ENCODE measurements around the gene HAGH.
"Not testable (repeated sequence)": the region's sequence is repeated elsewhere in the genome, so short reads cannot be mapped to it uniquely, and the experiment has no call there.

HAGH gene

GRCh38 chr16:1810536-1810935 lies 16.1 kb downstream of the HAGH start:
- DNase-seq (ENCODE audit: low spot score) = no peak
- no peak for FAIRE-seq

GRCh38 chr16:1810106-1810505 lies 16.5 kb downstream of the HAGH start:
- DNase-seq (ENCODE audit: low spot score) (no peak), FAIRE-seq (no peak)

DNA sequence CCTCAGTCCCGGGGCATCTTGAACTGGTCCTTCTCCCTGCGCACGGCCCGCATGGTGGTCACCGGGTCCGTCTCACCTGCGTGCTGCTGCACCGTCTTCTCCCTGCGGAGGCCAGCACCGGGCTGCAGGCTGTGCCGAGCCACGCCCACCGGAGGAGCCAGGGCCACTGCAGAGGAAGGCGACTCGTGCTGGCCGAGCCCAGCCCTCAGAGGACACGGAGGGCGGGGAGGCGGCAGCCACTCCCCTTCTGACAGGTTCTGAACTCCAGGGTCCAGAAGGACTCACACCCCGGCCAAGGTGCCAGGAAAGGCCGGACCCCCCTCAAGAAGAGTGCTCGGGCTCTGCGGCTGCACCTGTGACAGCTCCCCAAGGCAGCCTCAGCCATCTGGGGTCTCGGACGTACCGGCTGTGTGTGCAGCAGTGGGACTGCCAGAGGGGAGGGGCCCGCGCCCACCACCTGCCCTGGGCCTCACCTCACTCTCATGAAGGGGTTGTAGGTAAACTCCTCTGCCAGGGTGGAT lies 17.3 kb downstream of the HAGH start:
- FAIRE-seq = no peak
- DNase-seq (ENCODE audit: low spot score) = no peak

DNA sequence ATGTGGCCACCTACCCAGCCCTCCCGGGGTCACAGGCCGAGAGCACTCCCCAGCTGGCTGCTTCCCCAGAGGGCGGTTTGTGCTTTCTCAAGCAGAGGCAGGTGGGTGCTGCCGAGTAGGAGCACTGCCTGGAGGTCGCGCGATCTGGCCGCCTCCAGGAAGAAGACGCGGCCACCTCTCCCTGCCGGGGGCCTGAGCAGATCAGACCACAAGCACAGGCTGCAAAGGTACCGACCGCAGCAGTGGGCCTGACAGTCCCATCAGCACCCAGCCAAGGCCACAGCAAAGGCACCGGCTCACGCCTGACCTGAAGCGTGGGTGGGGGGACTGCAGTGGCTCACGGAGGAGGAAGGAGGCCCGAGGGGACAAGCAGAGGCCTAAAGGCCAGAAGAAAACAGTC lies 17.9 kb downstream of the HAGH start:
- no peak for FAIRE-seq
- DNase-seq (ENCODE audit: low spot score) = no peak

DNA sequence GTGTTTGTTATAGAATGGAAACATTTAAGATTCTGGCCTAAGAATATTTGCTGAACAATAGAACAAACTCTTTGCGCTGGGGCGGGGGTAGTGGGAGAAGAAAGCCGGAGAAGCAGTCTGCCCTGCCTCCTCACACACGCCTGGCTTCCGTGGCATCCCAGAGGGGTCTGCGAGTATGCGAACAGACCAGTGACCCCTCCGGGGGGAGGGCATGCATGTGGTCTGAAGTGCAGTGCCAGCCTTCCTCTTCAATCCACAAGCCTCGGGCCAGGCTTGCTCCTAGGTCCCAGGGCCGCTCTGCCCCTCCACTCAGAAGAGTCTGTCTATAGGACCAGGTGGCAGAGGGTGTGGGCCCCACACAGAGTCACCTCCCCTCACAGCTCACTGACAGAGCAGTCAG lies 19.0 kb downstream of the HAGH start:
- FAIRE-seq = no peak
- DNase-seq (ENCODE audit: low spot score) = no peak

- FAIRE-seq = no peak
- no peak for DNase-seq (ENCODE audit: low spot score)
These were observed 25.9 kb downstream of the HAGH start for GRCh38 chr16:1800701-1801100.

DNA sequence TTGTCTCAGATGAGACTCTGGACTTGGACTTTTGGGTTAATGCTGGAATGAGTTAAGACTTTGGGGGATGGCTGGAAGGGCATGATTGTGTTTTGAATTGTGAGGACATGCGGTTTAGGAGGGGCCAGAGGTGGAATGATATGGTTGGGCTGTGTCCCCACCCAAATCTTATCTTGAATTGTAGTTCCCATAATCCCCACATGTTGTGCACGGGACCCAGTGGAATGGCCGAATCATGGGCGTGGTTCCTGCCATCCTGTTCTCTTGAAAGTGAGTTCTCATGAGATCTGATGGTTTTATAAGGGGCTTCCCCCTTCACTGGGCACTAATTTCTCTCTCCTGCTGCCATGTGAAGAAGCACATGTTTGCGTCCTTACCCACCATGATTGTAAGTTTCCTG lies 27.4 kb downstream of the HAGH start:
- not testable (repeated sequence) for DNase-seq (ENCODE audit: low spot score); FAIRE-seq

- FAIRE-seq (no peak), DNase-seq (ENCODE audit: low spot score) (no peak)
These were observed 31.5 kb downstream of the HAGH start for GRCh38 chr16:1794908-1795666.

DNA sequence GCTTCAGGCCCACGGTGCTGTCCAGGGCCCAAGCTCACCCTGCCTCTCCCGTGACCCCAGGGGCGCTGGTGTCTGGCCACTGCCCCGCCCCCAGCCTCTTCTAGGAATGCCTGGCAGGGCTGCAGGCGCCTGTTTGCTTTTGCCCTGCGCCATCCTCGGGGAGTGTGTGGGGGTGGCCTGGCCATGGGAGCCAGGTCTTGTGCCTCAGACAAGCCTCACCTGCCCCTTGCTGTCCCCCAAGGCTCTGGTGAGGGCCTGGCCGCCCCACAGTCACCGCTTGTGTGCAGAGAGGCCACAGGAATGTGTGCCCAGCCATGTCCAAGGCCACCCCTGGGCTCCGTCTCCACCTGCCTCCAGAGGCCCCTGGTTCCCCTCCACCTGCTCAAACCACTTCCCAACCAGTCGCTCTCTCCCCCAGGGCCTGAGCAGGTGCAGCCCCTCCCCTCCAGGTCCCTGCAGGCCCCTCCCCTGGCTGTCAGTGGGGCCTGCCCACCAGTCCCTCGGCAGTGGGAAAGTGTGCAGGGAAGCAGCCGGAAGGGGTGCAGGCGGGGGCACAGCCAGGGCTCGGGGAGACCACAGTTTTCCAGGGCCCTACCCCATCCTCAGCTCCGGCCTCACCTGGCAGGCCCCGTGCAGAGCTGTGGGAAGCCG lies 32.3 kb downstream of the HAGH start:
- no peak for DNase-seq (ENCODE audit: low spot score)
- FAIRE-seq = no peak

DNA sequence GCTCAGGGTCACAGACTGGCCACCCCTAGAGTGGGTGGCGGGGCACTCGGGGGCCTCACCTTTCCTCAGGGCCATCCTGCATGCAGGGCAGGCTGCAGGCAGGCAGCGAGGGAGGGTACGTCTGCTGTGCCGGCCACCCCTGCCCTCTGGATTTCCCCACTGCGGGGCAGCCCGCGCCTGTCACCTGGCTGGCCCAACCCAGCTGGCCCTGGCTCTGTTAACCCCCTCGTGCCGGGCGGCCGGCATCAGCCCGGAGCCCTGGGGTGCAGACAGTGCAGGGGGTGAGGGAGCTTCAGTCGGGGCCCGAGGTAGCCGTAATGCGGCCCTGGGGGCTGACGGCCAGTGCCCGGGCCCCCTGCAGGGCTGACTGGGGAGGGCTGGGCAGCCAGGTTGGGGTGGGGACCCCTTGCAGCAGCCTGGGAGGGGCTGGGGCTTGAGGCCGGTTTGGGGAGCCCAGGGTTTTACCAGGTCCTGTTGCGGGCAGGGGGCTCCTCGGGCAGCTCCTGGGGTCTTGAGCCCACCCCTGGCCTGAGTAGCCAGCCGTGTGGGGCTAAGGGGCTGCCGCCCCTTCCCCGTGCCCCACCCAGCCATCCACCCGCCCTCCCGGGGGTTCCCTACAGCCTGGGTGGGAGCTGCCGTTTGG lies 32.9 kb downstream of the HAGH start, which contains the start of gene IGFALS:
TSS of gene IGFALS (minus strand) at position 128 of the 643 bp plus-strand sequence. CDS start at position 75, 53 bp downstream.
- FAIRE-seq (no peak), DNase-seq (ENCODE audit: low spot score) (no peak)

GRCh38 chr16:1792836-1793577 lies 33.6 kb downstream of the HAGH start:
- no peak for DNase-seq (ENCODE audit: low spot score)
- no peak for FAIRE-seq

GRCh38 chr16:1791943-1792812 lies 34.4 kb downstream of the HAGH start:
- DNase-seq (ENCODE audit: low spot score) = no peak
- FAIRE-seq = no peak

DNA sequence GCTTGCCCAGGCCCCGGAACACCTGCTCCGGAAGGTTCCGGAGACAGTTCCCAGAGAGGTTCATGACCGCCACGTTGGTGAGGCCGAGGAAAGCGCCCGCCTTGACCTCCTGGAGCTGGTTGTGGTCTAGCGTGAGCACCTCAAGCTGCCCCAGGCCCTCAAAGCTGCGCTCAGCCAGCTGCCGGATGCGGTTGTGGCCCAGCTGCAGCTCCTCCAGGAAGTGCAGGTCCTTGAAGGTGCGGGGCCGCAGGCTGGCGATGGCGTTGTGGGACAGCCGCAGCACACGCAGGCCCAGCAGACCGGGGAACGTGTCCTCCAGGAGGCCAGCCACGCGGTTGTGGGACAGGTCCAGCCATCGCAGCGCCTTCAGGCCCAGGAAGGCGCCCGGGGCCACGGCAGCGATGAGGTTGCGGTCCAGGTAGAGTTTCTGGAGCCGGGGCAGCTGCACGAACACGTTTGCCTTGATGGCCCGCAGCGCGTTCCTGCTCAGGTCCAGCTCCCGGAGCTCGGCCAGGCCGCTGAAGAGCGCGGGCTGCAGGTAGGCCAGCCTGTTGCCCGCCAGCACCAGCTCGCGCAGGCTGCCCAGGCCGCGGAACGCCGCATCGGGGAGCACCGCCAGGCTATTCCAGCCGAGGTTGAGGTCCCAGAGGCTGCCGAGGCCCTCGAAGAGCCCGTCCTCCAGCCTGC lies 35.2 kb downstream of the HAGH start:
- FAIRE-seq (no peak), DNase-seq (ENCODE audit: low spot score) (no peak)

GRCh38 chr16:1790611-1791255 lies 35.9 kb downstream of the HAGH start:
- no peak for DNase-seq (ENCODE audit: low spot score)
- FAIRE-seq = no peak

- FAIRE-seq = no peak
- no peak for DNase-seq (ENCODE audit: low spot score)
These were observed 36.4 kb downstream of the HAGH start for GRCh38 chr16:1790261-1790610.

GRCh38 chr16:1789643-1790045 lies 37.0 kb downstream of the HAGH start:
- DNase-seq (ENCODE audit: low spot score) (no peak), FAIRE-seq (no peak)

GRCh38 chr16:1788708-1789100 lies 37.9 kb downstream of the HAGH start:
- DNase-seq (ENCODE audit: low spot score) (no peak), FAIRE-seq (no peak)

- no peak for DNase-seq (ENCODE audit: low spot score)
- no peak for FAIRE-seq
These were observed 38.4 kb downstream of the HAGH start for GRCh38 chr16:1788095-1788707.
